Muscle layer of colon (tissue), 2 donors: ENCODE results near the gene GP1BB.

Experiments used
- H3K27ac ChIP-seq: one replicate; pipeline ENCODE4 v1.7.0; 2013; ENCODE audit warnings: low read depth, mild to moderate bottlenecking, low read length, moderate library complexity
- H3K27me3 ChIP-seq, 2 donors: one replicate each; pipeline ENCODE4 v1.7.0; 2013; ENCODE audit warnings: low read length in 2 of 2, mild to moderate bottlenecking in 2 of 2; ENCODE audit not compliant: insufficient read depth in 2 of 2, control insufficient read depth in 1 of 2
- H3K36me3 ChIP-seq: one replicate; pipeline ENCODE4 v1.7.0; 2013; ENCODE audit warnings: mild to moderate bottlenecking, low read length; ENCODE audit not compliant: insufficient read depth
- H3K4me1 ChIP-seq: one replicate; pipeline ENCODE4 v1.7.0; 2013; ENCODE audit warnings: mild to moderate bottlenecking, low read length; ENCODE audit not compliant: insufficient read depth
- H3K4me3 ChIP-seq, 2 donors: one replicate each; pipeline ENCODE4 v1.7.0; 2013; ENCODE audit warnings: low read length in 2 of 2, low read depth in 1 of 2, mild to moderate bottlenecking in 1 of 2, moderate library complexity in 1 of 2
- H3K9ac ChIP-seq: one replicate; pipeline ENCODE4 v1.7.0; 2013; ENCODE audit warnings: low read length
- H3K9me3 ChIP-seq: one replicate; pipeline ENCODE4 v1.7.0; 2013; ENCODE audit warnings: mild to moderate bottlenecking, low read length
- donor health status: abdominal sarcoma.
- donor health status: Adenocarcinoma of cecum.

The GP1BB gene

GRCh38 chr22:19757985-19758895 is 34.9 kb downstream of the GP1BB start:
- H3K9ac ChIP-seq: no peak overlapping the region
- peaks cover 33 to 85% of the 10 kb centered on the region in 2 donors for H3K27me3 ChIP-seq
- H3K36me3 ChIP-seq: no peaks in the 10 kb centered on the region
- H3K27ac ChIP-seq: no peak overlapping the region
- H3K4me1 ChIP-seq: no peaks in the 10 kb centered on the region
- no peaks in the 10 kb centered on the region for H3K9me3 ChIP-seq
- no peak overlapping the region for H3K4me3 ChIP-seq

- H3K4me1 ChIP-seq: no peaks in the 10 kb centered on the region
- H3K9me3 ChIP-seq: no peaks in the 10 kb centered on the region
- H3K27me3 ChIP-seq: peaks cover 33 to 86% of the 10 kb centered on the region in 2 donors
- no peaks in the 10 kb centered on the region for H3K36me3 ChIP-seq
- no peak overlapping the region for H3K9ac ChIP-seq
- H3K27ac ChIP-seq: no peak overlapping the region
- no peak overlapping the region for H3K4me3 ChIP-seq
Measured at GRCh38 chr22:19758896-19759426, 35.6 kb downstream of the GP1BB start.

- Histone ChIP-seq H3K9me3 (no peaks in the 10 kb centered on the region), H3K36me3 (no peaks in the 10 kb centered on the region), H3K27ac (no peak overlapping the region), H3K27me3 (peaks cover 29 to 86% of the 10 kb centered on the region in 2 donors), H3K4me3 (no peak overlapping the region), H3K4me1 (no peaks in the 10 kb centered on the region), H3K9ac (no peak overlapping the region)
Measured at GRCh38 chr22:19759427-19760057, 36.2 kb downstream of the GP1BB start.

GRCh38 chr22:19760058-19760950 is 37.0 kb downstream of the GP1BB start, which contains the start of gene TBX1:
Gene TBX1 (plus strand): TSS chr22:19760778. CDS start chr22:19760844, 66 bp downstream.
- no peak within 1 kb of the TSS for H3K4me3 ChIP-seq
- H3K27me3 ChIP-seq: peaks cover 28 to 86% of the 10 kb centered on the region in 2 donors
- no peaks in the 10 kb centered on the region for H3K36me3 ChIP-seq

GRCh38 chr22:19760951-19761724 is 37.8 kb downstream of the GP1BB start:
- H3K9ac ChIP-seq: no peak overlapping the region
- H3K9me3 ChIP-seq: no peaks in the 10 kb centered on the region
- no peaks in the 10 kb centered on the region for H3K36me3 ChIP-seq
- no peaks in the 10 kb centered on the region for H3K4me1 ChIP-seq
- peaks cover 25 to 83% of the 10 kb centered on the region in 2 donors for H3K27me3 ChIP-seq
- no peak overlapping the region for H3K4me3 ChIP-seq
- no peak overlapping the region for H3K27ac ChIP-seq

More at GRCh38 chr22:19760058-19760950, 37.0 kb downstream of the GP1BB start, which contains the start of gene TBX1:
- H3K4me1 ChIP-seq: no peaks in the 10 kb centered on the region
- H3K9me3 ChIP-seq: no peaks in the 10 kb centered on the region
- no peak within 1 kb of the TSS for H3K27ac ChIP-seq
- no peak within 1 kb of the TSS for H3K9ac ChIP-seq

DNA sequence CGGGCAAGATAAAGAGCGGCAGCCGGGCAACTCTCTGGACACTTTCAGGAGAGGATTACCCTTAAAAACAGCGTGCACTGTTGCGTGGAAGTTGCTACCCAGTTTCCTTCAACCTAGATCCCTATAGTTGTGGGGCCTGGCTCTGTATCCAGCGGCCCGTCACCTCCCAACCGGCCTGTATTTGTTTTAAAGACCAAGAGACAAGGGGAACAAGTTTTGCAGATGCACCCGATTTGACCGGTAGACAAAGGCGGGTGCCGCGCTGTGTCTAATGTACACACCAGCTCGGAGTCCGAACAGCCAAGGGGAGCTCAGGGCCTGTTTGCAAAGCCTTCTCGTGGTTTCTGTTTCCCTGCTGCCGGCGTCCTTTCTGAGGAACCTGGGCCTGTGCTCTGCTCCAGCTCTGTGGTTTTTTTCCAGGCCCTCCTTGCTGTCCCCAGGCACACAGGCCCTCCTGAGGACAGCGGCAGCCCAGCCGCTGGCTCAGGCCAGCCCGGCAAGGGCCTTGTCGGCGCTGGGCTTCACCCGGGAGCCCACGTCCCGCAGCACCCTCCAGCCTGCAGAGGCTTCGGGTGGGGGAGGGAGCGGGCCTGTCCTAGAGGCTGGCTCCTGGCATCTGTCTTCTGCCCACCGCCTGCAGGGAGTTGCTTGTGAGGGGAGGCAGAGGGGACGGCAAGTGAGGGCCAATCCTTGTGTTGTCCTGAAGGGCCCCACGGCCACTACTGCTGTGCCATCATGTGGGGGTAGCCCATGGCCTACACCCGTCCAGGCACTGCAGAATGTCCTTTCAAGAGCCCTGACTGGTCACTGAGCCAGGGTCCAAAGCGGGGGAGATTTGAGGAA is 38.6 kb downstream of the GP1BB start:
- no peaks in the 10 kb centered on the region for H3K4me1 ChIP-seq
- H3K9me3 ChIP-seq: no peaks in the 10 kb centered on the region
- H3K27ac ChIP-seq: no peak overlapping the region
- no peak overlapping the region for H3K4me3 ChIP-seq
- H3K36me3 ChIP-seq: no peaks in the 10 kb centered on the region
- peaks cover 23 to 83% of the 10 kb centered on the region in 2 donors for H3K27me3 ChIP-seq
- no peak overlapping the region for H3K9ac ChIP-seq

GRCh38 chr22:19762568-19763457 is 39.5 kb downstream of the GP1BB start:
- H3K36me3 ChIP-seq: no peaks in the 10 kb centered on the region
- H3K9ac ChIP-seq: no peak overlapping the region
- H3K9me3 ChIP-seq: no peaks in the 10 kb centered on the region
- no peak overlapping the region for H3K27ac ChIP-seq
- H3K4me3 ChIP-seq: no peak overlapping the region
- peaks cover 26 to 83% of the 10 kb centered on the region in 2 donors for H3K27me3 ChIP-seq
- H3K4me1 ChIP-seq: no peaks in the 10 kb centered on the region

DNA sequence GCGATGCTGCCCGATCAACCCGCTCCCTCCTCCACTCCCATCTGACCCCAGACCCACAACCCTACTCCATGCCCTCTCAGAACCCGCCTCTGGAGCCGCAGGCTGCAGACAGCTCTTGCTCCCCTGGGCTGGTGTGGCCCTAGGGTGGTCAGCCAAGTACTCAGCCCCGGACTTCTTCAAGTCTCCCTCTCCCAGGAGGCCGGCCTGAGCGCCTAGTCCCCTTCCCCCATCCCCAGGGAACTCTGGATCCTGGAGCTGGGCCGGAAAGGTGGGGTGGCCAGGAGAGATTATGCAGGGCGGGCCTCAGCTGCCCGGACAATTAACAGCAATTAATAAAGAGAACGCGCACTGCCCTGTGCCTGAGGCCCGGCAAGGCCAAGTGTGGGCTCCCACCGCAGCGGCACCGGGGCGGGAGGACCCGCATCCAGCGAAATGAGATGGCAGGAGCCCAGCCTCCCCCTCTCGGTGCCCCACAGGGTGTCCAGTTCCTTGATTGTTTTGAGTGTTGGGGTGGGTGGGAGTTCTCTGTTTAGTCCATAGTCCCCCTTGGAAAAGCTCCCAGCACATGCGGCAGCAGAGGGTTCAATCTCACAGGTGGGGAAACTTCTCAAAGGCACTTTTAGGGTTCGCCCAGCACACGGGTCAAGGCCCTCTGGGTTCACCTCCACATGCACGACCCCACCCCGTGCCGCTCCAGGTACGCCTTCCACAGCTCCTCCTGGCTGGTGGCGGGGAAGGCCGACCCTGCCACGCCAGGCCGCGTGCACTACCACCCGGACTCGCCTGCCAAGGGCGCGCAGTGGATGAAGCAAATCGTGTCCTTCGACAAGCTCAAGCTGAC is 40.3 kb downstream of the GP1BB start:
- no peak overlapping the region for H3K9ac ChIP-seq
- H3K27me3 ChIP-seq: peaks cover 34 to 84% of the 10 kb centered on the region in 2 donors
- H3K27ac ChIP-seq: no peak overlapping the region
- H3K4me1 ChIP-seq: no peaks in the 10 kb centered on the region
- no peaks in the 10 kb centered on the region for H3K9me3 ChIP-seq
- H3K4me3 ChIP-seq: no peak overlapping the region
- H3K36me3 ChIP-seq: no peaks in the 10 kb centered on the region

- Histone ChIP-seq H3K4me3 (no peak overlapping the region), H3K27ac (no peak overlapping the region), H3K36me3 (no peaks in the 10 kb centered on the region), H3K4me1 (no peaks in the 10 kb centered on the region), H3K9me3 (no peaks in the 10 kb centered on the region), H3K9ac (no peak overlapping the region), H3K27me3 (peaks cover 34 to 84% of the 10 kb centered on the region in 2 donors)
Measured at GRCh38 chr22:19764299-19764593, 40.9 kb downstream of the GP1BB start.
